Measurements from ENCODE around the gene PAEP. TPM values are rescaled to one million over a fixed set of nuclear protein-coding genes. Genes with fewer than 3 reads are reported as not detected.
"Not testable (repeated sequence)": the region's sequence is repeated elsewhere in the genome, so short reads cannot be mapped to it uniquely, and the experiment has no call there.

Gene PAEP
- total and polyA plus RNA-seq, 12 donors, result not detected

DNA sequence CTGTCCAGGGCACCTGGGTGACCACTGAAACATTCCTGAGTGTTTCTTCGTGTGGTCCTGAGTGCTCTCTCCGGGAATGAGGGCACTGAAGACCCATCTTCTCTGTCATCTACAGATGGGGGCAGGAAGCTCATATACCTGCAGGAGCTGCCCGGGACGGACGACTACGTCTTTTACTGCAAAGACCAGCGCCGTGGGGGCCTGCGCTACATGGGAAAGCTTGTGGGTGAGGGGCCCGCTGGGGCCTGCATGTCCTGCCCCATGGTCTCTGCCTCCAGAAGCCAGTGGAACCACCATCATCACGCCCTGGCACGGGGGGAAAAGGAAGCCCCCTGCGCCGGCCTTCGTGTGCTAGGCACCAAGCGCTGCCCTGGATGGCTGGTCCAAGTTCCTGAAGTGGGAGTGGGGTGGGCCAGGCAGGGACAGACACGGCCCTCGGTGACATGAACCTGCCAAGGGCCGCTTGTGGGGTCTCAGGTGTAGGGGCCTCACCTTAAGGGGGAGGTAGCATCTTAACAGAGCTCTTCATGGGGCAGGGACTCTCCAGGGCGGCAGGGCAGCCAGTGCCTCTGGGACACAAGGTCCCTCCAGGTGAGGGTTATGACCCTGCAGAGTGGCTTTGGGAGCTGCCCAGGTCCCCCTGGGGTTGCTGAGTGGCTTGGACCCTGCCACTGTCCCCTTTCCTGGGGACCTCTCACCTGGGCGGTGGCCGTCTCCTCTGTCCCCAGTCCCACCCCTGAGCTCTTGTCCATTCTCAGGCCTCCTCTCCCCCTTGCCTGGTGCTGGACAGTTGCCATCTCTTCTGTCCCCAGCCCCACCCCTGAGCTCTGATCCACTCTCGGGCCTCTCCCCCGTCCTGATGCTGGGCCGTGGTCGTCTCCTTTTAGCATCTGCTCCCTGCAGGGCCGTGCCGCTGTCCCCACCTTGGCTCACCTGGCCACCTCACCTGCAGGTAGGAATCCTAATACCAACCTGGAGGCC, 13.5 kb upstream of the PAEP start:
- no peak for ATAC-seq
- Histone ChIP-seq H3K27ac (no peak overlapping the region), H3K36me3 (no peaks in the 10 kb centered on the region), H3K9me3 (no peaks in the 10 kb centered on the region), H3K27me3 (peaks cover 0 to 12% (median 0%) of the 10 kb centered on the region in 7 donors), H3K4me1 (no peaks in the 10 kb centered on the region), H3K4me3 (no peak overlapping the region)
- WGBS, 2 donors, result 76 to 78% methylated on average over 28 of the region's 28 CpGs
- TF ChIP-seq, protein P1, sequence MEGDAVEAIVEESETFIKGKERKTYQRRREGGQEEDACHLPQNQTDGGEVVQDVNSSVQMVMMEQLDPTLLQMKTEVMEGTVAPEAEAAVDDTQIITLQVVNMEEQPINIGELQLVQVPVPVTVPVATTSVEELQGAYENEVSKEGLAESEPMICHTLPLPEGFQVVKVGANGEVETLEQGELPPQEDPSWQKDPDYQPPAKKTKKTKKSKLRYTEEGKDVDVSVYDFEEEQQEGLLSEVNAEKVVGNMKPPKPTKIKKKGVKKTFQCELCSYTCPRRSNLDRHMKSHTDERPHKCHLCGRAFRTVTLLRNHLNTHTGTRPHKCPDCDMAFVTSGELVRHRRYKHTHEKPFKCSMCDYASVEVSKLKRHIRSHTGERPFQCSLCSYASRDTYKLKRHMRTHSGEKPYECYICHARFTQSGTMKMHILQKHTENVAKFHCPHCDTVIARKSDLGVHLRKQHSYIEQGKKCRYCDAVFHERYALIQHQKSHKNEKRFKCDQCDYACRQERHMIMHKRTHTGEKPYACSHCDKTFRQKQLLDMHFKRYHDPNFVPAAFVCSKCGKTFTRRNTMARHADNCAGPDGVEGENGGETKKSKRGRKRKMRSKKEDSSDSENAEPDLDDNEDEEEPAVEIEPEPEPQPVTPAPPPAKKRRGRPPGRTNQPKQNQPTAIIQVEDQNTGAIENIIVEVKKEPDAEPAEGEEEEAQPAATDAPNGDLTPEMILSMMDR (IDR thresholded peaks at IDR 0.05), result no peak
- intact Hi-C loops (cut with DNase I), result no loop called here
- no peak for DNase-seq

DNA sequence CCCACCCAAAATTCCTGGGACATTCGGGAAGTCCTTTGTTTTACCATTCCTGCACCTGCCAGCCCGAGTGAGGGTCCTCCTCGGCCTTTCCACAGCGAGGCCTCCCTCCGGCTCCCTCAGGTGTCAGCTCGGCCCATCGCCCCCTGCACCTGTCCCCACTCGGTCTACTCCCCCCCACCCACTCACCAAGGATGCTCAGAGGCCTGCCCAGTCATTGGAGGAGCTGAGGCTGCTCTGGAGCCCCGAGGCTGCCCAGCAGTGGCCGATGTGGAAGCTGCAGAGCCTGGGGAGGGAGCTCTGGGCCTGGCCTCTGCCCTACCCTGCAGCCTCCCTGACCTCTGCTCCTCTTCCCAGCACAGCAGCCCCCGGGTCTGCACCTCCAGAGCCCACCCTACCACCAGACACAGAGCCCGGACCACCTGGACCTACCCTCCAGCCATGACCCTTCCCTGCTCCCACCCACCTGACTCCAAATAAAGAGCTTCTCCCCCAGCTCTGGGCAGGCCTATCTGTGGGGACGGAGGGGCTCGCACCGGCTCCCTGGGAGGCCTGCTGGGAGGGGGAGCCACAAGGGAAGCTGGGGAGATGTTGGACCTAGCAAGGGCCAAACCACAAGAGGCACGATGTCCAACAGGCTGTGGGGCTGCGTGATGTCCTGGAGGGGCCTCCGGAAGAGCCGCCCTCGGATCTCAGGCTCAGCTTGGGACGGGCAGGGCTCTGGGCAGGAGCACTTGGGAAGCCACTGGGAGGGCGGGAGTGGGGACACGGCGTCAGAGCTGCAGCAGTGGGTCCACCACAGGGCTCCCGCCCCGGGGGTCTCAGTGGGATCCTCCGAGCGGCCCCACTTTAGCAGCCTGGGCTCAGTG, 11.8 kb upstream of the PAEP start:
- WGBS, 2 donors, result 78 to 83% methylated on average over 23 to 28 of the region's 28 CpGs
- not testable (repeated sequence) for ATAC-seq

DNA sequence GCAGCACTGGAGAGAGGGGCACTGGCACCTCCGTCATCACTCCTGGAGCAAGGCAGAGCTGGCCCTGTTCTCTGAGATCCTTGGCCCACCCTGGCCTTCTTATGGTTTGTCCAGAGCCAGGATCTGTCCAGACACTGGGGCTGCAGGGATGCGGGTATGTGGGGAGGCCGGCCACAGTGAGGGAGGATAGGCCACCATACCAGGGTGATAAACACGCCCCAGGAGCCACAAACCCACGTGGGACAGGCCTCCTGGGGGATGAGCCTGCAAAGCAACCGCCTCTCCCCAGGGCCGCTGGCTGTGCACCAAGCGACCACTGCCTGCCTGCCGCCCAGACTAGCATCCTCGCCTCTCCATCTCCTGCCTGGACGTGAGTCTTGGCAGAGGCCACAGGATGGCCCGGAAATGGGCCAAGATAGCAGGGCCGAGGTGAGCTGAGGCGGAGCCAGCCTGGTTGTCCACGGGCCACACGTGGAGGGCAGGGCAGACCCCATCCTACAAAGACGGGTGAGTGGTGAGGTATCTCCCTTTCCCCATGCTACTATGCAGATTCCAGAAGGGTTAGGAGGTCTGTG, 11.1 kb upstream of the PAEP start:
- no peak overlapping the region for H3K4me3 ChIP-seq
- no peaks in the 10 kb centered on the region for H3K36me3 ChIP-seq
- TF ChIP-seq, protein P1 (IDR thresholded peaks at IDR 0.05), result no peak
- 66 to 74% methylated on average over 17 of the region's 17 CpGs for WGBS, 2 donors
- no peak for DNase-seq
- intact Hi-C loops (cut with DNase I), result no loop called here
- H3K27me3 ChIP-seq, result peaks cover 0 to 5% (median 0%) of the 10 kb centered on the region in 7 donors
- no peak for ATAC-seq
- H3K9me3 ChIP-seq, result peaks cover 0 to 6% (median 0%) of the 10 kb centered on the region in 11 donors
- H3K4me1 ChIP-seq, result no peaks in the 10 kb centered on the region
- no peak overlapping the region for H3K27ac ChIP-seq

More for the DNA sequence above, 11.8 kb upstream of the PAEP start:
- DNase-seq; H3K27ac ChIP-seq; H3K9me3 ChIP-seq; H3K4me1 ChIP-seq; H3K27me3 ChIP-seq; intact Hi-C loops (cut with DNase I); H3K4me3 ChIP-seq; H3K36me3 ChIP-seq: not testable (repeated sequence)

DNA sequence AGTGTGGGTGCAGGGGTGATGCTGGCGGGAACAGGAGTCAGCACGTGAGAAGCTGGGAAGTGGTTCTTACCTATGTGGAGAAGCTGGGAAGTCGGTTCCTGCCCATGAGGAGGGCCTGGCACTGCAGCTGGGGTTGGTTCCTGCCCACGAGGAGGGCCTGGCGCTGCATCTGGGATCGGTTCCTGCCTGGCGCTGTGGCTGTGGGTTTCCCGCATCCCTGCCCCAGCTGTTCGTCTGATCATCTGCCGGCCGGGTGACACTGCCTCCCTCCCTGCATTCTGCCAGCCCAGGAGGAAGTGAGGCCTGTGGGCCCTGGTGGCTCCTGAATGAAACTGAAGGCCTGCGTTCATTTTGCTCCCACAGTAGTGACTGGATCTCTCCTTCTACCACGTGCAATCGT, 10.5 kb upstream of the PAEP start:
- WGBS, 2 donors, result 66 to 70% methylated on average over 14 of the region's 14 CpGs
- TF ChIP-seq, protein P1 (IDR thresholded peaks at IDR 0.05), result no peak
- H3K9me3 ChIP-seq, result peaks cover 0 to 9% (median 0%) of the 10 kb centered on the region in 11 donors
- ATAC-seq (no peak), DNase-seq (no peak)
- H3K4me3 ChIP-seq, result no peak overlapping the region
- H3K27ac ChIP-seq, result no peak overlapping the region
- intact Hi-C loops (cut with DNase I), result no loop called here
- H3K27me3 ChIP-seq, result peaks cover 0 to 5% (median 0%) of the 10 kb centered on the region in 7 donors
- no peaks in the 10 kb centered on the region for H3K4me1 ChIP-seq
- H3K36me3 ChIP-seq, result no peaks in the 10 kb centered on the region
